Prostate gland (tissue), 2 donors: ENCODE measurements around the gene FBXO42. TPM values are rescaled to one million over a fixed set of nuclear protein-coding genes. Genes with fewer than 3 reads are reported as not detected.

Source experiments
- DNase-seq: peaks from one replicate; pipeline ENCODE4 v3.0.0-alpha.2; 2019; ENCODE audit warnings: low spot score
- H3K27ac ChIP-seq, 2 donors: fragments of 200-600 bp; sonication (generic); 2 replicates each; pipeline ENCODE4 v1.5.1; 2017 to 2019
- H3K27me3 ChIP-seq: fragments of 200-600 bp; sonication (generic); replicated peaks from 2 replicates; pipeline ENCODE4 v1.5.1; 2019; ENCODE audit not compliant: insufficient read depth
- H3K36me3 ChIP-seq, 2 donors: fragments of 200-600 bp; sonication (generic); 1 replicate in 1 of 2; 2 replicates in 1 of 2; pipeline versions ENCODE4 v1.5.1 to v1.8.1; 2017 to 2019
- H3K4me1 ChIP-seq: fragments of 200-600 bp; sonication (generic); replicated peaks from 2 replicates; pipeline ENCODE4 v1.5.1; 2019
- H3K4me3 ChIP-seq, 2 donors: fragments of 200-600 bp; sonication (generic); 2 replicates each; pipeline ENCODE4 v1.5.1; 2017 to 2019
- H3K9me3 ChIP-seq: fragments of 200-600 bp; sonication (generic); 2 replicates; pipeline ENCODE4 v1.5.1; 2017
- CTCF ChIP-seq, 4 experiments: fragments of 200-600 bp in 2 of 4; fragments of 450-650 bp in 2 of 4; sonication (generic) in 2 of 4; IDR thresholded peaks; 1 replicate in 3 of 4; 2 replicates in 1 of 4; pipeline ENCODE4 v1.5.1; 2016 to 2019; ENCODE audit warnings: antibody characterized with exemption in 4 of 4, mild to moderate bottlenecking in 2 of 4, moderate library complexity in 2 of 4
- POLR2A ChIP-seq: fragments of 450-650 bp; IDR thresholded peaks from one replicate; pipeline ENCODE4 v1.6.1; 2016; ENCODE audit warnings: antibody characterized with exemption, mild to moderate bottlenecking
- POLR2AphosphoS5 ChIP-seq: sonication (generic); formaldehyde crosslinking; IDR thresholded peaks from one replicate; pipeline ENCODE4 v1.6.1; 2017; ENCODE audit warnings: antibody characterized with exemption
- WGBS: methylation state at CpG from one replicate; pipeline ENCODE4 v1.1.5; 2018; 5-methylcytosine and 5-hydroxymethylcytosine counted together
- intact Hi-C: fragments of 100-400 bp; cut with DNase I; formaldehyde crosslinking; loops from one replicate; pipeline ENCODE4 v1.14.2; 2022
- total RNA-seq, 2 donors: library from RNA; depleted of rRNA; stranded (reverse); fragments of >200 nt; gene quantifications; one replicate each; pipeline ENCODE4 v1.1.0, GENCODE V29; 2016

Gene FBXO42
- 10 to 100 TPM; 26.6 to 52.6 TPM for total RNA-seq

GRCh38 chr1:16351994-16352841, at the start of gene FBXO42:
FBXO42 (minus strand) TSS chr1:16352480; CDS start chr1:16315418, 37,062 bp downstream.
- no peaks in the 10 kb centered on the region for H3K9me3 ChIP-seq
- peaks cover 3% of the 10 kb centered on the region for H3K4me1 ChIP-seq
- peak within 1 kb of the TSS; percentile 97 to 99 for H3K4me3 ChIP-seq
- intact Hi-C loops = loop anchor here (5.0 kb wide), 3 partner anchors 105 to 270 kb away; no protein-coding TSS in a partner anchor
- peak within 1 kb of the TSS; percentile 96 to 98 for H3K27ac ChIP-seq
- under 1% methylated on average over 79 of the region's 81 CpGs for WGBS
- no peaks in the 10 kb centered on the region for H3K27me3 ChIP-seq
- peak; percentile 85 for DNase-seq
- H3K36me3 ChIP-seq = no peaks in the 10 kb centered on the region
- no peak for TF ChIP-seq POLR2AphosphoS5
- peak in 3 of 4 experiments; percentile 31 to 64 (median 61) for TF ChIP-seq CTCF (IDR thresholded peaks at IDR 0.05)
- peak; percentile 97 for TF ChIP-seq POLR2A

GRCh38 chr1:16398371-16398953, 46.2 kb upstream of the FBXO42 start:
- H3K9me3 ChIP-seq = no peaks in the 10 kb centered on the region
- no peak for DNase-seq
- intact Hi-C loops = no loop called here
- peaks cover 0 to 7% of the 10 kb centered on the region in 2 donors for H3K36me3 ChIP-seq
- WGBS = 75% methylated on average over 5 of the region's 5 CpGs
- H3K27ac ChIP-seq = no peak overlapping the region
- H3K4me1 ChIP-seq = no peaks in the 10 kb centered on the region
- no peak for TF ChIP-seq CTCF (IDR thresholded peaks at IDR 0.05)
- TF ChIP-seq POLR2A = no peak
- TF ChIP-seq POLR2AphosphoS5 = no peak
- no peak overlapping the region for H3K4me3 ChIP-seq
- H3K27me3 ChIP-seq = no peaks in the 10 kb centered on the region

GRCh38 chr1:16397120-16397519, 44.8 kb upstream of the FBXO42 start:
- Histone ChIP-seq H3K27me3 (no peaks in the 10 kb centered on the region), H3K36me3 (peaks cover 0 to 7% of the 10 kb centered on the region in 2 donors), H3K27ac (no peak overlapping the region), H3K4me3 (no peak overlapping the region), H3K4me1 (no peaks in the 10 kb centered on the region), H3K9me3 (no peaks in the 10 kb centered on the region)
- WGBS = 67% methylated on average over 5 of the region's 5 CpGs
- no peak for TF ChIP-seq POLR2A
- TF ChIP-seq CTCF (IDR thresholded peaks at IDR 0.05) = no peak
- TF ChIP-seq POLR2AphosphoS5 = no peak
- intact Hi-C loops = no loop called here
- no peak for DNase-seq

- Histone ChIP-seq H3K27me3 (no peaks in the 10 kb centered on the region), H3K9me3 (no peaks in the 10 kb centered on the region), H3K36me3 (peaks cover 0 to 7% of the 10 kb centered on the region in 2 donors), H3K4me1 (no peaks in the 10 kb centered on the region), H3K27ac (no peak overlapping the region), H3K4me3 (no peak overlapping the region)
- no peak for TF ChIP-seq POLR2A
- peak; percentile 28 for TF ChIP-seq POLR2AphosphoS5
- no peak for TF ChIP-seq CTCF (IDR thresholded peaks at IDR 0.05)
- DNase-seq = peak; percentile 77
- WGBS = 41% methylated on average over 7 of the region's 7 CpGs
- intact Hi-C loops = no loop called here
Observed at GRCh38 chr1:16396591-16396990, 44.3 kb upstream of the FBXO42 start.
